DMS79 treated with DMSO at 0.1 percent for 48 hours (cell line): Measurements from ENCODE around the gene TXNRD1.
"Not testable (repeated sequence)": the region's sequence is repeated elsewhere in the genome, so short reads cannot be mapped to it uniquely, and the experiment has no call there.

ENCODE experiments used
- DNase-seq: peaks from one replicate; lab custom pipeline; 2025; lab: John Stamatoyannopoulos, UW

TXNRD1 gene

DNA sequence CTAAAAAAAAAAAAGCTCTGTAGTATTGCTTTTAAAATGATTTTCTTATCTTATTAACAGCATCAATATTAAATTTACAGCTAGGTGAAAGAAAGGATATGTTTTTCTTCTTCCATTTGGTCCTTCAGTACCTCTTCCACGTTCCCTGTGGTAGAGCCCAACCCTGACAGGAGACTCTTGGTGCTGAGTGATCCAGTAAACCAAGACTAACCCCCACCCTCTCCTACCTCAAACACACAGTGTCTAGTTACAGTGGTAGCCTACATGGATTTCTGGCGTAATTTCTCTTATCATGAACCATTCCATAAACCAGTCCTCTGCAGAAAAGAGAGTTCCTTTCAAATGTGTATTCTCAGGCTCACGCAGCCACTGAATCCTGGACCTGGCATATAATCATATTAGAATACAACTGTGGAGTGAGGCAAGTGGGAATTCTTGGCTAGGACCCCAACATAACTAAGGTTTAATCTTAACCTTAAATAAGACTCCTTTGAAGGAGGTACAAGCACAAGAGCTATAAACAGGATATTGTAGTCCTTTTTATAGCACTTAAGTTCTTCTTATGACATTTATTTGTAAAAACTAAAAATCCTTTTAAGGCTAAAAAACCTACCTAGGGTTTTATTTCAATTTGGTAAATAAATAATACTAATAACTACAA lies 27.1 kb downstream of the TXNRD1 start:
- DNase-seq: peak; percentile 52

GRCh38 chr12:104243551-104243950 lies 28.0 kb downstream of the TXNRD1 start:
- peak; percentile 96 for DNase-seq

DNA sequence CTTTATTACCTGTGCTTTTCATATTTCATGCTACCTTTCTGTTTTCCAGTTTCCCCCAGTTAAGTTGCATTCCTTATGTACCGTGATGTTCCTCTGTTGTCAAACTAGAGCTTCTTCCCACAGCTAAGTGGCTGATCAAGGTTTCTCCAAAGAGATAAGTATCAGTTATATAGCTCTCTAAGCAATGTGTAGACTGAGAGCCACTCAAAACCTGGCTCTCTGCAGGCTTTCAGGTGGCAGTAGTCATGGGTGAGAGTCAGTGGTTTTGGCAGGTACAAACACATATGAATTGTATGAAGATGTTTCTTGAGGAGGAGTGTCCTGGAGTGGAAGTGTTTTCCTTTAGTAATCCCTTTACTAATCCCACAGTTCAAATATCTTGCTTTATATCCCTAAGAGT lies 28.4 kb downstream of the TXNRD1 start:
- DNase-seq: peak; percentile 95

- DNase-seq: no peak
These were observed 32.1 kb downstream of the TXNRD1 start for GRCh38 chr12:104247698-104248097.

DNA sequence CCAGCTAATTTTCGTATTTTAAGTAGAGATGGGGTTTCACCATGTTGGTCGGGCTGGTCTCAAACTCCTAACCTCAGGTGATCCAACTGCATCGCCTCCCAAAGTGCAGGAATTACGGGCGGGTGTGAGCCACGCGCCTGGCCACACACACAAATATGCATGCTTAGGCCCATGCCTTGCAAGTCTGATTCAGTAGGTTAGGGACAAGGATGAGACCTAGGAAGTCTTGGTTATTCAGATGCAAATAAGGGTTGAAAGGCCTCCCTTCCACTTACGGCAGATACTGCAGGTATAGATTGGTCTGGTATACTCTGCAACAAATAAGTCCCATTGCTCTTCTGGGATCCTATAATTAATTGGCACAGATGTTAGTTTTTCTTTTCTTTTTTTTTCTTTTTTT lies 32.9 kb downstream of the TXNRD1 start:
- no peak for DNase-seq

DNA sequence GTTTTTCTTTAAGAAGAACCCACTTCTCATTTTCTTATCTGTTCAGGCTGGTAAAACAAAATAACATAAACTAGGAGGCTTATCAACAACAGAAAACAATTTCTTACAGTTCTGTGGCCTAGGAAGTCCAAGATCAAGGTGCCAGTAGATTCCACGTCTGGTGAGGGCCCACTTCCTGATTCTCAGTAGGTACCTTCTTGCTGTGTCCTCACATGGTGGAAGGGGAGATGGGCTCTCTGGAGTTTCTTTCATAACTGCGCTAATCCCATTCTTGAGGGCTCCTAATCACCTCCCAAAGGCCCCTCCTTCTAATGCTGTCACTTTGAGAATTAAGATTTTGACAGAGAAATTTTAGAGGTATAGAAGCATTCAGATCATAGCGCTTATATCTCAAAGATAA lies 33.4 kb downstream of the TXNRD1 start:
- DNase-seq: no peak

GRCh38 chr12:104249898-104250297 lies 34.3 kb downstream of the TXNRD1 start:
- DNase-seq: no peak

- no peak for DNase-seq
These were observed 35.0 kb downstream of the TXNRD1 start for GRCh38 chr12:104250366-104251125.

DNA sequence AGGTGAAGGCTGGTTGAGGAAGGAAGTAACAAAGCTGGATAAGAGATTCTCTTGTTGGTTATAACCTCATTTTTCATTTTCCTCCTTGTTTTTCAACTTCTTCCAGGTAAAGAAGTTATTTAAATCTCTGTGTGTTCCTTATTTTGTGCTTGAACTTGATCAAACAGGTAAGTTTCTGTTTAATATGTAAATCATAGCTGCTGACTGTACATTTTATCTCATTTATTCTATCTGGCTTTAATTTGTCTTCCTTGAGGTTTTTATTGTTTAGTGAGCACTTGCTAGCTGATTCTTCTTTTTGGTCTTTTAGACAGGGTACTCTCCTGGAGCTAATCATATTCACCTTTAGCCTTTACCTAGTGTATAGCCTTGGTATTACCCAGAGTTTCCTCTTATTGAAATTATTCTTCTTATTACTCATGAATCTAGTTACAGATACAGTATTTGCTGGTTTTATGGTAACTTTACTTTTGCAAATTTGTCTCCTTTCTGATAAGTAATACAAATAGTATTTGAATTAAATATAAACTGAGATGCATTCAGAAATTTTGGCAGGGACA lies 42.4 kb downstream of the TXNRD1 start:
- DNase-seq: no peak

GRCh38 chr12:104258476-104259067 lies 43.0 kb downstream of the TXNRD1 start:
- DNase-seq: no peak

- DNase-seq: no peak
These were observed 47.4 kb downstream of the TXNRD1 start for GRCh38 chr12:104263026-104263425.

DNA sequence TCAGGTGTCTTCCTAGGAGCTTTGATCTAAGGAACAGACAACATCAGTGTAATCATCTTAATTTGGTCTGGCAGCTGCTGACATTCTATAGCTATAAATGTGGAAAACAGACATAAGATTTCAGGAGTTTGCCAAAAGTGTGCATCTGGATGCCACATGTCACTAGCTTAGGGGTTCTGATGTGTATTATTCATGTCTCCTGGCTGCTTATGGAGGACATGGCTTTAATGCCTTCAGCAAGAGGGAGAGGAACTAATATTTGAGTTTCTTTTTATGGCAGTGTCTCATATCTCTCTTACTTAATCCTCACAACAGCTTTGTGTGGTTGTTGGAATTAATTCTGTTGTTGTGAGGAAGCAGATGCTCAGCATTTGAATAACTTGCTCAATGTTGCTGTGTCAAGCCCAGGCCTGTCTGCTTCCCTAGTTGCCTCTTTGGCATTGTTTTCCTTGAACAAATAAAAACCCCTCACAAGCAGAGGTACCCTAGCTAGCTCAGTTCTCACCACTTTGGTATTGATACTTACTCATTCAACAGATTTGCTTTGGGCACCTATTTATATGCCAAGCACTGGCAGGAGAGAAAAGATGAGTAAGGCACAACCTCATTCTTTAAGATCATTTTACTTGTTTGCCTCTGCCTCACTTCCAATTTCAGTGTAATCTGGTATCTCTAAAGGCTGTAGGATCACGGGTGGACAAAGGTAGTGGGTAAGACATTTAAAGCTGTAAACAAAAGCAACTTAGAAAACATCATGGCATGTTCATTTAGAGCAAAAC lies 48.2 kb downstream of the TXNRD1 start:
- DNase-seq: peak; percentile 79

DNA sequence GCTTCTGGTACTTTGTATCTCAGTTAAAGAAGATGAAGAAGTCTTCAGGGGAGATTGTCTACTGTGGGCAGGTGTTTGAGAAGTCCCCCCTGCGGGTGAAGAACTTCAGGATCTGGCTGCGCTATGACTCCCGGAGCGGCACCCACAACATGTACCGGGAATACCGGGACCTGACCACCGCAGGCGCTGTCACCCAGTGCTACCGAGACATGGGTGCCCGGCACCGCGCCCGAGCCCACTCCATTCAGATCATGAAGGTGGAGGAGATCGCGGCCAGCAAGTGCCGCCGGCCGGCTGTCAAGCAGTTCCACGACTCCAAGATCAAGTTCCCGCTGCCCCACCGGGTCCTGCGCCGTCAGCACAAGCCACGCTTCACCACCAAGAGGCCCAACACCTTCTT lies 49.9 kb downstream of the TXNRD1 start:
- not testable (repeated sequence) for DNase-seq

DNA sequence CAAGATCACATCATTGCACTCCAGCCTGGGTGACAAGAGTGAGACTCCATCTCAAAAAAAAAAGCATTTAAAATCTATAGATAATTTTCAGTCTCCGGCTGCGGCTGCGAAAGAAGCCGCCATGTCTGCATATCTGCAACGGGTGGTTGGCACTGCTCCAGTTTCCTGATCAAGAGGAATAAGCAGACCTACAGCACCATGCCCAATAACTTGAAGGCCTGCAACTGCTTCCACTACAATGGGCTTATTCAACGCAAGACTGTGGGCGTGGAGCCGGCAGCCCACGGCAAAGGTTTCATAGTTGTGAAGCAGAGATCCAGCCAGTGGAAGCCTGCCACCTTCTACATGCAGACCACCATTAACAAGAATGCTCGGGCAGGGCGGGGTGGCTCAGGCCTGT lies 57.4 kb downstream of the TXNRD1 start:
- DNase-seq: no peak

- no peak for DNase-seq
These were observed 57.9 kb downstream of the TXNRD1 start for GRCh38 chr12:104273503-104273902.

DNA sequence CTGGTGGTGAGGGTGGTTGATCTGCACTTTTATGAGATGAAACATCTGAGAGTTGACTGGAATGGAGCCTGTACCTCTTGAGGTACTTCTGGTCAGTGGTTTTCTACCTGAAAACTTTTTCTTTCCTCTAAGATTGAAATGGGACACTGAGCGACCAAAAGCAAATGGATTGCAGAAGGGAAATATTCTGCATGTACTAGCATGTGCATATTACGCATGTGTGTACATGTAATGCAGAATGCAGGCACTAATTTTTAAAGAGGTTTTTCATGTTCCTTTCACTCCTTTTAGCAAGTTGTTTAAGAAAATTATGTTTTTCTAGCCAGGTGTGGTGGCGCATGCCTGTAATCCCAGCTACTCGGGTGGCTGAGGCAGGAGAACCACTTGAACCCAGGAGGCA lies 59.2 kb downstream of the TXNRD1 start:
- no peak for DNase-seq

DNA sequence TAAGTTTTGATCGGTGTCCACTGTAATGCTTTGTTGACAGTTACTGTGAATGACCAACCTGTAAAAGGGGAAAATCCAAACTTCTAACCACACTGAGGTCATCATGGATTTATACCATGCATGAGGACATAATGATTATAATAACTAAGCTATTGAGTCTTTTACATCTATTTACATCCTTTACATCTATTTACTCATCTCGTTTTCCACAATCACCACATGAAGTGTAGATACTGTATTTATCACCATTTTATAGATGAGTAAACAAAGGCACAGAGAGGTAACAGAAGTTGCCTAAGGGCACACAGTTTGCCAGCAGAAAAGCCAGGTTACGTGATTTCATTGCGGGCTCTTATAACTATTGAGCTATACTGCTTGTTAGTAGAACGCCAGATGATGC lies 60.1 kb downstream of the TXNRD1 start:
- no peak for DNase-seq

DNA sequence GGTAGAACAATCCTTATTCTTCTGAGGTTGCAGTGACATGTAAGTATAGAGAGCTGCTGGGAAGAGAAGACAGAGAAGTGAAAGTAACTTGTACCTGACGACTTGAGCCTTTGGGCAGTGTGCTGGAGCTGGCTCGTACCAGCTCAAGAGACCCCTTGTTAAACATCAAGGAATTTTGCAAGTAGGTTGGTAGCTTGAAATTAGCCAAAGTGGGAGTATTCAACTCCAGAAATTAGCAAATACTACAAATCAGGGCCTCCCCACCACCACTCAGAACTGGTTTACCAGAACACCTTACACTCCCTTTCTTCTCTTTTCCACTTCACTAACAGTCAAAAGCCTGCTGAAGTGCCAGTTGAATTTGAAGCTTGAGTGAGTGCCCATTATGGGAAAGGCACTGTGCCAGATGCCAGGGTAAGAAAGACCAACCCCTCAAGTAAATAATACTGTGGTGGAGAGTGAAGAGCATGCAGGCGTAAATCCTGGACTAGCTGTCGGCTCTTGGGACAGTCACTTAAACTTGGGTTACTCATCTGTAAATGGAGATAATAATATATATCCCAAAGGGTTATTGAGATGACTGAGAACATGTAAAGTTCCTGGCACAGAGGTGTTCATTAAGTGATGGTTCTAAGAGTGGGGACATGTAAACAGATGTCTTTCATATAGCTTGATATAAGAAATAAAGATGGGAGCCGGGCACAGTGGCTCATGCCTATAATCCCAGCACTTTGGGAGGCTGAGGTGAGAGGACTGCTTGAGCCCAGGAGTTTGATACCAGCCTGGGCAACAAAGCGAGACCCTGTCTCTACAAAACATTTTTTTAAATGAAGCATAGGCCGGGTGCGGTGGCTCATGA lies 60.9 kb downstream of the TXNRD1 start:
- peak; percentile 99 for DNase-seq

- no peak for DNase-seq
These were observed 63.6 kb downstream of the TXNRD1 start for GRCh38 chr12:104279164-104279563.

DNA sequence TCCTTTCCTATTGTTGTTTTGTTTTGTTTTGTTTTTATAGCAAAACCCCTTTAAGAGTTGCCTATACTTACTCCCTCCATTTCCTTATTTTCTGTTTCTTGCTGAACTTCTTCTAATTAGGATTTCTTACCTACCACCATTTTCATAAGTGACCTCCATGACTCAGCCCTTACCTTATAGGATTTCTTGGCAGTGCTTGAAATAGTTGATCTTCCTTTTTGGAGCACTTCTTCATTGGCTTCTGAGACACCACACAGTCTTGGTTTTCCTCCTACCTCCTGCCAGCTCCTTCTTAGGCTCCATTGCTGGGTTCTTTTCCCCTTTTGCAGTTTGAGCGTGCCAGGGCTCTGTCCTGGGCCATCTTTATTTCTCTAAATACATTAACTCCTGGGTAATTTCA lies 64.5 kb downstream of the TXNRD1 start:
- DNase-seq: no peak

DNA sequence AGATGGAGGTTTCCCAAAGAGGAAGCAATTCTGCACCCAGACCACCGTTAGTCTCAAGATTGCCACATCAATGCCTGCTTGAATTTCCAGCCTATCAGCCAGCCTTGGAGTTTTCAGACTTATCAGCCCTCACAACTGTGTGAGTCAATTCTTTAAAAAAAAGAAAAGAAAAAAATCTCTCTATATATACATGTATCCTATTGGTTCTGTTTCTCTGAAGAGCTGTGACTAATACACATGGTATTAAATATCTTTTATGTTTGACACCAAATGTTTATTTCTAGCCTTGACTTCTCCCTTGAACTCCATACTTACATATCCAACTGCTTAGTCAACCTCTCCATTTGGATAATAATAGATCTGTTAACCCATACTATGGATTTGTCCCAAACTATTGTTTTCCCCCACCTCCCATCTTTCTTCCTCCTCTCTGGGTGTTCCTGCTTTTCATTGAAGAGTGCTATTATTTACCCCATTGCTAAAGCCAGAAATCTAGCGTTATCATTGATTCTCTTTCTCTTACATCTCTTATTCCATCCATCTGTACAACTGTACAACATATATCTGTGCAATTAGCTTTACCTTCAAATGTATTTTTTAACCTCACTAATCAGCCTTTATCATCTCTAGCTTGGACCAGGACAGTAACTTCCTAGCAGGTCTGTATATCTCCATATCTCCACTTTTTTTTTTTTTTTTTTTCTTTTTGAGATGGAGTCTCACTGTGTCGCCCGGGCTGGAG lies 65.3 kb downstream of the TXNRD1 start:
- no peak for DNase-seq
